Measurements from ENCODE around the gene CCL28. TPM values are rescaled to one million over a fixed set of nuclear protein-coding genes. Genes with fewer than 3 reads are reported as not detected.
A peak's percentile ranks its signal among the peaks of the same experiment; 100 is the strongest.
"Not testable (repeated sequence)": the region's sequence is repeated elsewhere in the genome, so short reads cannot be mapped to it uniquely, and the experiment has no call there.

CCL28 gene, protein sequence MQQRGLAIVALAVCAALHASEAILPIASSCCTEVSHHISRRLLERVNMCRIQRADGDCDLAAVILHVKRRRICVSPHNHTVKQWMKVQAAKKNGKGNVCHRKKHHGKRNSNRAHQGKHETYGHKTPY
- polyA plus RNA-seq (2011; rRNA removed) (0.39 and 0.50 TPM in 2 replicates), polyA plus RNA-seq (2017; fragmentation: RNase III; extraction: RNeasy Plus Mini Kit Qiagen cat#74134 plus additional on column Dnase treatment) (0.09 to 0.15 TPM (median 0.13 TPM) in 3 replicates), polyA minus RNA-seq (2011; rRNA and poly(A)+ RNA removed) (0.29 and 0.45 TPM in 2 replicates)
- polyA plus RNA-seq (2012; cell fraction: cytosol; rRNA removed) = 0.07 and 0.09 TPM in 2 replicates
- polyA plus RNA-seq (2012; cell fraction: nucleus; rRNA removed) = 0.02 and 0.16 TPM in 2 replicates

DNA sequence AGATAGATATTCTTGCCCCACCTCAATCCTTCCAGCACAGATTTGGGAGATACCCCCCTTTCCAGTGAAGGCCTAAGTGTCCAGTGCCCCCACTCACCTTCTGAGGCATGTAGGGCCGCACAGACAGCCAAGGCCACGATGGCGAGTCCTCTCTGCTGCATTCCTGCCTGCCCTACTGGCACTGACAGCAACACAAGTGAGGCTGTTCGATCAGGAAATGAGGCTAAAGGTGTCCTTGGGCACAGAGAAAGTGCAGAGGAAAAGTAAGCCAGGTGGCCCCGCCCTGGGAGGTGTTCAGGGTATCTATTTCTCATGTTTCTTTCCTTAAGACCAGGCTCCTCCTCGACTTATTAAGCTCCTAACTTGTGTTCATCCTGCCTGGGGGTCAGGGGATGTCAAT, at the start of gene CCL28:
Gene CCL28 (minus strand): TSS at position 236 of the 400 bp plus-strand sequence. CDS start 75 bp downstream, at position 161.
- no peak for ATAC-seq
- TF ChIP-seq ESRRA (IDR thresholded peaks at IDR 0.05; ENCODE audit: borderline replicate concordance, low read length) = no peak
- no peak for TF ChIP-seq RNF2 (IDR thresholded peaks at IDR 0.05; ENCODE audit: borderline replicate concordance, low read depth)
- TF ChIP-seq NPAS2 (CRISPR knock-in tag; IDR thresholded peaks at IDR 0.05; ENCODE audit: borderline replicate concordance) = no peak
- TF ChIP-seq MYC (IDR thresholded peaks at IDR 0.05; ENCODE audit: borderline replicate concordance, low read length) = no peak
- TF ChIP-seq HOXB13 (CRISPR knock-in tag; IDR thresholded peaks at IDR 0.05; ENCODE audit: low read depth) = no peak
- no peak for TF ChIP-seq CBX2 (IDR thresholded peaks at IDR 0.05; ENCODE audit: borderline replicate concordance, low read depth)
- TF ChIP-seq NR3C1 (IDR thresholded peaks at IDR 0.05) = no peak
- no peak for TF ChIP-seq RFX5 (IDR thresholded peaks at IDR 0.05)
- TF ChIP-seq, protein P1, sequence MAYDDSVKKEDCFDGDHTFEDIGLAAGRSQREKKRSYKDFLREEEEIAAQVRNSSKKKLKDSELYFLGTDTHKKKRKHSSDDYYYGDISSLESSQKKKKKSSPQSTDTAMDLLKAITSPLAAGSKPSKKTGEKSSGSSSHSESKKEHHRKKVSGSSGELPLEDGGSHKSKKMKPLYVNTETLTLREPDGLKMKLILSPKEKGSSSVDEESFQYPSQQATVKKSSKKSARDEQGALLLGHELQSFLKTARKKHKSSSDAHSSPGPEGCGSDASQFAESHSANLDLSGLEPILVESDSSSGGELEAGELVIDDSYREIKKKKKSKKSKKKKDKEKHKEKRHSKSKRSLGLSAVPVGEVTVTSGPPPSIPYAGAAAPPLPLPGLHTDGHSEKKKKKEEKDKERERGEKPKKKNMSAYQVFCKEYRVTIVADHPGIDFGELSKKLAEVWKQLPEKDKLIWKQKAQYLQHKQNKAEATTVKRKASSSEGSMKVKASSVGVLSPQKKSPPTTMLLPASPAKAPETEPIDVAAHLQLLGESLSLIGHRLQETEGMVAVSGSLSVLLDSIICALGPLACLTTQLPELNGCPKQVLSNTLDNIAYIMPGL (CRISPR knock-in tag; IDR thresholded peaks at IDR 0.05; ENCODE audit: borderline replicate concordance) = no peak
- WGBS (ENCODE audit: missing lambda C conversion rate) = 56% methylated on average over 6 of the region's 6 CpGs
- Histone ChIP-seq H3K27ac (peak within 1 kb of the TSS in 1 of 2 experiments; percentile 40; a peak in 1 of 6 replicates), H3K9me3 (no peaks in the 10 kb centered on the region), H3K4me2 (no peak within 1 kb of the TSS), H3K4me1 (0 out of 3 replicates have a peak, but pooled peaks cover 3% of the 10 kb centered on the region), H3K4me3 (no peak within 1 kb of the TSS)
- DNase-seq (ENCODE audit: low read depth in 1 of 2, low spot score in 1 of 2) = no peak
- ChIA-PET POLR2A (interaction anchor here (2.9 kb wide), 1 partner anchor 72 kb away, joined by 21 read pairs; the partner anchor contains the start of gene TMEM267), CTCF (interaction anchor here (0.9 to 3.9 kb wide), 5 partner anchors 8 to 72 kb away, joined by 3 to 16 read pairs (median 9); partner anchors contain the start of gene TMEM267)
- FAIRE-seq = no peak

DNA sequence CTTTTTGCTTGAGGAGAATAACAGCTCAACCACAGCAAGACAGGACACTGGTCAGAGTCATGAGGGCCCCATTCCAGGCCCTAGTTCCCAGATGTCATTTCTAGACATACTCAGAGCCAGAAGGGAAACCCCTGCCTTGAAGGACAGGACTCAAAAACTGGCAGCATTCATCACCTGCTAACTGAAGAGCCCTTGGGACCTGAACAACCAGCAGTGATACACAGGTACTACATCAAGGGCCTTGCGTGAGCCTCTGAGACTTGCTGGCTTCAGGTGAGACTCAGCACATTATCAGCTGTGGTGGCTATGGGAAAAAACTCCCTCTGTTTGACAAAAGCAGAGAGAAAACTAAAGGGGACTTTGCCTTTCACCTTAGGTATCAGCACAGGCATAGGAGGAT, 48.9 kb upstream of the CCL28 start:
- FAIRE-seq (no peak), ATAC-seq (no peak), DNase-seq (ENCODE audit: low read depth in 1 of 2, low spot score in 1 of 2) (no peak)
- no peak for TF ChIP-seq CBX8 (IDR thresholded peaks at IDR 0.05)
- no peak for TF ChIP-seq HDAC2 (IDR thresholded peaks at IDR 0.05)
- no peak for TF ChIP-seq RARB (CRISPR knock-in tag; IDR thresholded peaks at IDR 0.05)
- no peak for TF ChIP-seq PHF8 (IDR thresholded peaks at IDR 0.05; ENCODE audit: borderline replicate concordance, low read depth)
- TF ChIP-seq EHMT2 (IDR thresholded peaks at IDR 0.05; ENCODE audit: low read depth) = no peak
- no peak overlapping the region for H3K4me3 ChIP-seq
- ChIA-PET CTCF (interaction anchor here (3.0 kb wide), 1 partner anchor 23 kb away, joined by 7 read pairs; the partner anchor contains the start of gene TMEM267), POLR2A (no interaction called here)
- 92% methylated on average over 1 of the region's 1 CpG for WGBS (ENCODE audit: missing lambda C conversion rate)
- H3K4me2 ChIP-seq = no peak overlapping the region
- peaks cover 3% of the 10 kb centered on the region; the same call in 1 of the 3 replicates for H3K9me3 ChIP-seq
- H3K4me1 ChIP-seq = no peaks in the 10 kb centered on the region
- no peak overlapping the region for H3K27ac ChIP-seq

DNA sequence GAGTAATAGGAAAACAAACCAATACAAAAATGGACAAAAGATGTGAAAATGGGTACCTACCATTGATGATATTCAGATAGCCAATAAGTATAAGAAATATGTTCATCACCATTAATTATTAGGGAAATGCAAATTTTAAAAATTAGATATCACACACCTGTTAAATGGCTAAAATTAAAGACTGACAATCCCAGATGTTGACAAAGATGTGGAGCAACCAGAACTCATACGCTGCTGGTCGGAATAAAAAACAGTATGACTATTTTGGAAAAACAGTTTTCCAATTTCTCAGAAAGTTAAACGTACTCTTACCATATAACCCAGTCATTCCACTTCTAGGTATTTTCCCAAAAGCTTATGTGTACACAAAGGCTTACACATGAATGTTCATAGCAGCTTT, 44.4 kb upstream of the CCL28 start:
- Histone ChIP-seq H3K4me1 (no peaks in the 10 kb centered on the region), H3K9me3 (no peaks in the 10 kb centered on the region), H3K4me3 (no peak overlapping the region), H3K27ac (no peak overlapping the region), H3K4me2 (no peak overlapping the region)
- no peak for ATAC-seq
- ChIA-PET CTCF (no interaction called here), POLR2A (no interaction called here)
- TF ChIP-seq, protein P2, sequence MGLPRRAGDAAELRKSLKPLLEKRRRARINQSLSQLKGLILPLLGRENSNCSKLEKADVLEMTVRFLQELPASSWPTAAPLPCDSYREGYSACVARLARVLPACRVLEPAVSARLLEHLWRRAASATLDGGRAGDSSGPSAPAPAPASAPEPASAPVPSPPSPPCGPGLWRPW (IDR thresholded peaks at IDR 0.05) = no peak
- TF ChIP-seq ZFP36 (IDR thresholded peaks at IDR 0.05; ENCODE audit: borderline replicate concordance, partially characterized antibody) = peak; percentile 44
- no peak for FAIRE-seq
- 92% methylated on average over 3 of the region's 3 CpGs for WGBS (ENCODE audit: missing lambda C conversion rate)
- DNase-seq (ENCODE audit: low read depth in 1 of 2, low spot score in 1 of 2) = no peak

DNA sequence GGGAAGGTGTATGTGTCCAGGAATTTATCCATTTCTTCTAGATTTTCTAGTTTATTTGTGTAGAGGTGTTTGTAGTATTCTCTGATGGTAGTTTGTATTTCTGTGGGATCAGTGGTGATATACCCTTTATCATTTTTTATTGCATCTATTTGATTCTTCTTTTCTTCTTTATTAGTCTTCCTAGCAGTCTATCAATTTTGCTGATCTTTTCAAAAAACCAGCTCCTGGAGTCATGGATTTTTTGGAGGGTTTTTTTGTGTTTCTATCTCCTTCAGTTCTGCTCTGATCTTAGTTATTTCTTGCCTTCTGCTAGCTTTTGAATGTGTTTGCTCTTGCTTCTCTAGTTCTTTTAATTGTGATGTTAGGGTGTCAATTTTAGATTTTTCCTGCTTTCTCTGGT, 29.4 kb upstream of the CCL28 start:
- FAIRE-seq; DNase-seq (ENCODE audit: low read depth in 1 of 2, low spot score in 1 of 2); H3K4me2 ChIP-seq; POLR2A ChIA-PET; H3K4me3 ChIP-seq; H3K27ac ChIP-seq; ATAC-seq; CTCF ChIA-PET; H3K4me1 ChIP-seq: not testable (repeated sequence)
- peak; percentile 53 for TF ChIP-seq MAFK (IDR thresholded peaks at IDR 0.05; ENCODE audit: partially characterized antibody)
- H3K9me3 ChIP-seq = peaks cover 20% of the 10 kb centered on the region
